Fibroblast of the conjunctiva (primary cell): ENCODE data around the gene CARD11.
"Not testable (repeated sequence)": the region's sequence is repeated elsewhere in the genome, so short reads cannot be mapped to it uniquely, and the experiment has no call there.

Experiments
- DNase-seq: peaks from one replicate; pipeline ENCODE4 v3.0.0-alpha.2; 2010; ENCODE audit warnings: low read depth

CARD11 gene

GRCh38 chr7:3064067-3064466, 20.4 kb upstream of the CARD11 start:
- DNase-seq: no peak

GRCh38 chr7:3063016-3063753, 19.5 kb upstream of the CARD11 start:
- DNase-seq: no peak

GRCh38 chr7:3057066-3057420, 13.4 kb upstream of the CARD11 start:
- no peak for DNase-seq

- DNase-seq: no peak
These were observed 12.8 kb upstream of the CARD11 start for GRCh38 chr7:3056234-3057065.

GRCh38 chr7:3055626-3056025, 12.0 kb upstream of the CARD11 start:
- DNase-seq: no peak

GRCh38 chr7:3042861-3043489, 692 bp downstream of the CARD11 start:
- no peak for DNase-seq

- no peak for DNase-seq
These were observed 1.5 kb downstream of the CARD11 start for GRCh38 chr7:3041986-3042675.

GRCh38 chr7:3039787-3040186, 3.9 kb downstream of the CARD11 start:
- DNase-seq: no peak

GRCh38 chr7:3038011-3038410, 5.7 kb downstream of the CARD11 start:
- DNase-seq: not testable (repeated sequence)

- DNase-seq: no peak
These were observed 6.4 kb downstream of the CARD11 start for GRCh38 chr7:3037259-3037658.

GRCh38 chr7:3034591-3035150, 9.0 kb downstream of the CARD11 start:
- DNase-seq: no peak

- DNase-seq: no peak
These were observed 10.1 kb downstream of the CARD11 start for GRCh38 chr7:3033581-3033980.

GRCh38 chr7:3033136-3033535, 10.5 kb downstream of the CARD11 start:
- no peak for DNase-seq

GRCh38 chr7:3032256-3032655, 11.4 kb downstream of the CARD11 start:
- DNase-seq: no peak

- DNase-seq: no peak
These were observed 14.5 kb downstream of the CARD11 start for GRCh38 chr7:3029138-3029537.

GRCh38 chr7:3028758-3029093, 14.9 kb downstream of the CARD11 start:
- no peak for DNase-seq

- DNase-seq: peak; percentile 0
These were observed 15.5 kb downstream of the CARD11 start for GRCh38 chr7:3028071-3028757.

- no peak for DNase-seq
These were observed 16.4 kb downstream of the CARD11 start for GRCh38 chr7:3027005-3027845.

GRCh38 chr7:3025616-3026015, 18.1 kb downstream of the CARD11 start:
- DNase-seq: no peak

GRCh38 chr7:3021825-3022224, 21.8 kb downstream of the CARD11 start:
- DNase-seq: no peak

- DNase-seq: not testable (repeated sequence)
These were observed 22.4 kb downstream of the CARD11 start for GRCh38 chr7:3021224-3021623.
